Right lobe of liver (tissue), 4 donors: ENCODE results near the gene PTGDR.

Source experiments
- CTCF ChIP-seq, 4 donors: fragments of 200-600 bp in 3 of 4; fragments of 450-650 bp in 1 of 4; IDR thresholded peaks; one replicate each; pipeline versions ENCODE4 v1.5.1 to v1.8.0; 2016 to 2022; ENCODE audit warnings: antibody characterized with exemption in 4 of 4, mild to moderate bottlenecking in 2 of 4
- POLR2A ChIP-seq: fragments of 450-650 bp; IDR thresholded peaks from one replicate; pipeline ENCODE4 v1.6.1; 2017; ENCODE audit warnings: antibody characterized with exemption, mild to moderate bottlenecking
- donor health status: DM: no; HTN: no; CAD: no.
- donor health status: DM: no; HTN: no; CAD: no.
- donor health status: DM: no; HTN: yes; CAD: no.

DNA sequence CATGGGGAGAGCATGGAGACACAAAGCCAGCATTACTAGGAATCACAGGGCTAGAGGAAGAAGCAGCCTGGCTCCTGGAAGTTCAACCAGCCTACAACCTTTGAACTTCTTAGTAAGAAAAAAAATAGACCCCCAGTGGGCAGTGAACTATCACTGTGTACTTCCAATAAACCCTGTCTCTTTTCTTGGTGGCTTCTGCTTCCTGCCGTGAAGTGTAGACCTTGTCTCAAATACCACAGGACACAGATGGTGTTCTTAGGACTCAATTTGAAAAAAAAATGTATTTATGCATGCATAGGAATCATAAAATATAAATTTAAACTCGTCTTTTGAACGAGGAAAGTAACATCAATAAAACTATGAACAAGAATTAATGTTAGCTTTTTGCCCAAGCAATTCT, 43.0 kb downstream of the PTGDR start:
- no peak for TF ChIP-seq CTCF (IDR thresholded peaks at IDR 0.05)
- no peak for TF ChIP-seq POLR2A
